ENCODE data around the gene NR3C1.

NR3C1 gene

GRCh38 chr5:143400541-143401226, 2.8 kb downstream of the NR3C1 start:
- peak overlapping the region in 6 of 7 experiments; percentile 12 to 98 (median 54) for H3K4me3 ChIP-seq
- peak overlapping the region in 15 of 21 experiments; percentile 1 to 100 (median 95) for H3K27ac ChIP-seq

- Histone ChIP-seq H3K27ac (peak overlapping the region in 14 of 21 experiments; percentile 1 to 100 (median 80)), H3K4me3 (peak overlapping the region; percentile 12 to 98 (median 26))
Measured at GRCh38 chr5:143399616-143400540, 3.6 kb downstream of the NR3C1 start.

- H3K27ac ChIP-seq: peak overlapping the region in 6 of 21 experiments; percentile 0 to 98 (median 14)
Measured at GRCh38 chr5:143398451-143399237, 4.8 kb downstream of the NR3C1 start.

GRCh38 chr5:143398053-143398355, 5.5 kb downstream of the NR3C1 start:
- peak overlapping the region in 3 of 21 experiments; percentile 7 to 98 (median 76) for H3K27ac ChIP-seq
- H3K4me3 ChIP-seq: peak overlapping the region in 3 of 7 experiments; percentile 82 to 98 (median 86)

More at GRCh38 chr5:143398451-143399237, 4.8 kb downstream of the NR3C1 start:
- peak overlapping the region in 6 of 7 experiments; percentile 5 to 98 (median 54) for H3K4me3 ChIP-seq

- peak overlapping the region in 3 of 21 experiments; percentile 8 to 76 (median 29) for H3K27ac ChIP-seq
- H3K4me3 ChIP-seq: peak overlapping the region in 2 of 7 experiments; percentile 86 to 98
Measured at GRCh38 chr5:143397302-143398052, 6.0 kb downstream of the NR3C1 start.

GRCh38 chr5:143396353-143396940, 7.0 kb downstream of the NR3C1 start:
- H3K4me3 ChIP-seq: peak overlapping the region in 2 of 7 experiments; percentile 86 to 98

GRCh38 chr5:143395638-143396352, 7.7 kb downstream of the NR3C1 start:
- peak overlapping the region in 3 of 21 experiments; percentile 8 to 66 (median 40) for H3K27ac ChIP-seq
- peak overlapping the region in 1 of 7 experiments; percentile 2 for H3K4me3 ChIP-seq

More at GRCh38 chr5:143396353-143396940, 7.0 kb downstream of the NR3C1 start:
- H3K27ac ChIP-seq: peak overlapping the region in 5 of 21 experiments; percentile 8 to 66 (median 27)

- Histone ChIP-seq H3K27ac (no peak overlapping the region), H3K4me3 (no peak overlapping the region)
Measured at GRCh38 chr5:143393524-143393923, 10.0 kb downstream of the NR3C1 start.

- no peak overlapping the region for H3K27ac ChIP-seq
- no peak overlapping the region for H3K4me3 ChIP-seq
Measured at GRCh38 chr5:143390941-143391340, 12.5 kb downstream of the NR3C1 start.

- Histone ChIP-seq H3K4me3 (no peak overlapping the region), H3K27ac (no peak overlapping the region)
Measured at GRCh38 chr5:143390258-143390657, 13.2 kb downstream of the NR3C1 start.

- H3K27ac ChIP-seq: no peak overlapping the region
- H3K4me3 ChIP-seq: no peak overlapping the region
Measured at GRCh38 chr5:143386725-143387124, 16.8 kb downstream of the NR3C1 start.

GRCh38 chr5:143384865-143385657, 18.4 kb downstream of the NR3C1 start:
- no peak overlapping the region for H3K4me3 ChIP-seq
- no peak overlapping the region for H3K27ac ChIP-seq

GRCh38 chr5:143383988-143384387, 19.5 kb downstream of the NR3C1 start:
- no peak overlapping the region for H3K4me3 ChIP-seq
- H3K27ac ChIP-seq: no peak overlapping the region

- H3K4me3 ChIP-seq: no peak overlapping the region
- H3K27ac ChIP-seq: no peak overlapping the region
Measured at GRCh38 chr5:143379606-143380005, 23.9 kb downstream of the NR3C1 start.

- Histone ChIP-seq H3K27ac (no peak overlapping the region), H3K4me3 (no peak overlapping the region)
Measured at GRCh38 chr5:143376911-143377813, 26.3 kb downstream of the NR3C1 start.

- no peak overlapping the region for H3K4me3 ChIP-seq
- H3K27ac ChIP-seq: no peak overlapping the region
Measured at GRCh38 chr5:143376195-143376779, 27.2 kb downstream of the NR3C1 start.
